AG09319 (cell line): ENCODE measurements around the gene COL6A3.

Source experiments
- DNase-seq: peaks from one replicate; pipeline ENCODE4 v3.0.0-alpha.2; 2010; ENCODE audit warnings: low read depth; ENCODE audit errors: extremely low read depth
- TF ChIP-seq, protein P1 (sequence below): IDR thresholded peaks from 2 replicates; pipeline ENCODE4 v1.5.1; 2011; ENCODE audit warnings: low read depth, mild to moderate bottlenecking, inconsistent platforms, low read length, moderate library complexity

Gene COL6A3

GRCh38 chr2:237315170-237315828 lies 98.7 kb downstream of the COL6A3 start:
- DNase-seq = peak; percentile 94
- TF ChIP-seq, protein P1, sequence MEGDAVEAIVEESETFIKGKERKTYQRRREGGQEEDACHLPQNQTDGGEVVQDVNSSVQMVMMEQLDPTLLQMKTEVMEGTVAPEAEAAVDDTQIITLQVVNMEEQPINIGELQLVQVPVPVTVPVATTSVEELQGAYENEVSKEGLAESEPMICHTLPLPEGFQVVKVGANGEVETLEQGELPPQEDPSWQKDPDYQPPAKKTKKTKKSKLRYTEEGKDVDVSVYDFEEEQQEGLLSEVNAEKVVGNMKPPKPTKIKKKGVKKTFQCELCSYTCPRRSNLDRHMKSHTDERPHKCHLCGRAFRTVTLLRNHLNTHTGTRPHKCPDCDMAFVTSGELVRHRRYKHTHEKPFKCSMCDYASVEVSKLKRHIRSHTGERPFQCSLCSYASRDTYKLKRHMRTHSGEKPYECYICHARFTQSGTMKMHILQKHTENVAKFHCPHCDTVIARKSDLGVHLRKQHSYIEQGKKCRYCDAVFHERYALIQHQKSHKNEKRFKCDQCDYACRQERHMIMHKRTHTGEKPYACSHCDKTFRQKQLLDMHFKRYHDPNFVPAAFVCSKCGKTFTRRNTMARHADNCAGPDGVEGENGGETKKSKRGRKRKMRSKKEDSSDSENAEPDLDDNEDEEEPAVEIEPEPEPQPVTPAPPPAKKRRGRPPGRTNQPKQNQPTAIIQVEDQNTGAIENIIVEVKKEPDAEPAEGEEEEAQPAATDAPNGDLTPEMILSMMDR = peak; percentile 52

DNA sequence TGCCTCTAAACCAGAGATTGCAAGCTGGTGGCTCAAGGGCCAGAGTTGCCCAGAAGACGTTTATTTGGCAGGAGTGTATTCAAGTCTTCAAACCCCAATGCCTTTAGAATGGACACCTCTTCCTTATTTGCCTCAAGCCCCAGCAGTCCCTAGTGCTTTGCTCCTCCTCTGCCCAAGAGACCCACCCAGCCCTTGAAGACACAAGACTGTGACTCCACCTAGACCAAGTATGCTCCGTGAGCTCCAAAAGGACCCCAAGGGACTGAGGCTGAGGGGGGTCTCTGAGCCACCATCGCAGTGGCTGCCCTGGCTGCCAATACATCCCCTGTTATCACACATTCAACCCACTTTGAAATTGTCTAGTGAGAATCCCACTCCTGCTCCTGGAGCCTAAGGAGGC lies 99.3 kb downstream of the COL6A3 start:
- TF ChIP-seq, protein P1 = no peak

DNA sequence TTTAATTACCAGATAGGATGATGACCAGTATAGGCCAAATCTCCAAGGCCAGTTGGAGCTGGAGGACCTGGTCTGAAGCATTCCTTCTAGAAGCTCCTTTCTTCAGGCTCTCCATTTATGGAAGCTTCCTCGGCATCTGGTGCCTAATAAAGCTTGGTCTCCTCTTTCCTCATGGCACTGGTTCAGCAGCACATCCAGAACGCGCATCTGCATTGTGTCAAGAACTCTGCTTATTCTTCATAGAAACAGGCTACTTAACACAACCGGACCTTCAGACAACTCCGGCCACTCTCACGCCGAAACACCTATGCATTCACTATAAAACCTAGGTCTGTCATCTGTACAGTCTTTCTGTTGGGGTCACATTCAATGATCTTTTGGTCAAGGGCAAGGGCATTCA lies 99.8 kb downstream of the COL6A3 start:
- DNase-seq = no peak
- TF ChIP-seq, protein P1 = no peak

More for the DNA sequence above, 99.3 kb downstream of the COL6A3 start:
- DNase-seq = no peak

DNA sequence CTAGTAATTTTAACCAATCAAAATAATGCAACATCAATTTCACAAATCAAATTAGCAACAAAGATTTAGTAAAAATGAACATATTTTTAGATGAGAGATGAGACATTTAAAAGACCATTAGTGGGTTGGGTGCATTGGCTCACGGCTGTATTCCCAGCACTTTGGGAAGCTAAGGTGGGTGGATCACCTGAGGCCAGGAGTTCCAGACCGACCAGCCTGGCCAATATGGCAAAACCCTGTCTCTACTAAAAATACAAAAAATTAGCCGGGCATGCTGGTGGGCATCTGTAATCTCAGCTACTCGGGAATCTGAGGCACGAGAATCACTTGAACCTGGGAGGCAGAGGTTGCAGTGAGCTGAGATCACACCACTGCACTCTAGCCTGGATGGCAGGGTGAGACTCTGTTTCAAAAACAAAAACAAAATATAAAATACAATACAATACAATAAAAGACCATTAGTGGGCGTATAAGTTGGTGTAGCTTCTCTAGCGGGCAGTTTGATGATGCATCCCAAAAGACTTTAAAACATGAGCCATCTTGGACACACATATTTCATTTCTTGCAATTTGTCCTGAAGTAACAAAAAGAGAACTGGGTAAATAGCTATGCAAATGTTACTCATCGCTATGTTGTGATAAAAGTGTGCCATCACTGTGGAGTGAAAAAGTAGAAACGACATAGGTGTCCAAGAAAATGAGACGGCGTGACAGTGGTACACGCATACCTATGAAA lies 101.8 kb downstream of the COL6A3 start:
- TF ChIP-seq, protein P1 = no peak
- DNase-seq = no peak

DNA sequence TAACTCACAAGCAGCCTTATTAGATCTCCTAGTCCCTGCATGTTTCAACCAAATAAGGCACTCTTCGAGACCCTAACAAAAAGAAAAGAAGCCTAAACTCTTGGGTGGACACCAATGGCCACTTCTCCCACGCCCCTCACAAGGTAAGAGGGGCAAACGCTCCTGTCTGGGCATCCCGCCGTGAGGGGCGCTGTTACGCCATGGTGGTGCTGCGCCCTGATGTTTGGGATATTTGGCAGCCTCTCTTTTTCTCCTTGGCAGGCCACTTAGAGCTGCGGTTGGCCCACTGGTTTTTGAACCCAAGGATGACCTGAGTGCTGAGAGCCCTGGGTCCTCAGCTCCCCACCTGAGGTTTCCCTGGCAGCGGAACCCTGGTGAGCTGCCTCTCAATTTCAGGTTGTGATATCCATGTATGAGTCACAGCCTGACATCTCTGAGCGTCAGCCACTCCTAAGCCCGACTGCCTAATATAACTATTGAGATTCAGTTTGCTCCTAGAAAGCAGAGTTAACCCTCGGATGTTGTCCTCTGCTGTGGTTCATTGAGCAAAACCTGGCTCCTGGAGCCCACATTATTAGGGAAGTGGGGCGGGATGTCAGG lies 103.3 kb downstream of the COL6A3 start:
- no peak for DNase-seq
- TF ChIP-seq, protein P1 = no peak

GRCh38 chr2:237309416-237309815 lies 104.5 kb downstream of the COL6A3 start:
- no peak for DNase-seq
- TF ChIP-seq, protein P1 = no peak

DNA sequence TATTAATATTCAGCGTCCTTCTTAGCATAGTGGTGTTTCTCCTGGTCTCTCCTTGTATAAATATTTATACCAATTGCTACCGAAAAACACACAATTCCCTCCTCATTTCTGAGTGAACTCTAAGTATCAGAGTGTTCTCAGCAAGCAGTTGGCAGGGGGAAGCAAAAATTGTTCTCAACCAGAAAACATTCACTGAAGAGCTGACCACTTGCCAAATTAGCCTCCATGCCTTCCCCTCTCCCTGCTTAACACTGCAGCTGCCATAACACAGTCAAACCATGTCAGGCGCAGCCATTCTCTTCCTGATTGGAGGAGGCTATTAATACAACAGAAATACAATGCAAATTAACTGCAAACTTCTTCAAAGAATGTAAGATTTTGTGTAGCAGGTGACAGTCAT lies 105.0 kb downstream of the COL6A3 start:
- TF ChIP-seq, protein P1 = no peak
- DNase-seq = no peak
